GM19324 (cell line): ENCODE measurements around the gene RAMP3.
"Not testable (repeated sequence)": the region's sequence is repeated elsewhere in the genome, so short reads cannot be mapped to it uniquely, and the experiment has no call there.

ENCODE experiments used
- ATAC-seq: cut with Tn5 transposase; IDR thresholded peaks from one replicate; pipeline ENCODE4 v1.9.1; 2021; ENCODE audit warnings: mild to moderate bottlenecking, moderate library complexity; ENCODE audit not compliant: unreplicated experiment, low FRiP score

Gene RAMP3

GRCh38 chr7:45190406-45191165 is 33.0 kb downstream of the RAMP3 start:
- no peak for ATAC-seq

- ATAC-seq = no peak
Observed at GRCh38 chr7:45191396-45191795, 33.8 kb downstream of the RAMP3 start.

- no peak for ATAC-seq
Observed at GRCh38 chr7:45192621-45193041, 35.0 kb downstream of the RAMP3 start.

DNA sequence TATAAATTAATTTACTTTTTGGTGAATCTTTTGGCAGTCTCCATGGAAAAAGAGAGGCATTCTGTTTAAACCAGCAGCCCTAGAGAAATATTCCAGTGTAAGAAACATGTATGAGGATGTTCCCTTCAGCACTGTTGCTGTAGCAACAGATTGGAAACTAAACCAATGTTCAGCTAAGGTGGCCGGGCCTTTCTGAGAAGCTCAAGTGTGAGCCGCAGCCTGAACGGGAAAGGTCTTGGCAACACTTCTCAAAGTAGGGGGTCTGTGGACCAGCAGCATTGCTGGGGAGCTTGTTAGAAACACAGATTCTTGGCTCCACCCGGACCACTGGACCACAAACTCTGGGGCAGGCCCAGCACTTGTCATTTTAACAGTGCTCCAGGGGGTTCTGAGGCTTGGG is 36.2 kb downstream of the RAMP3 start:
- ATAC-seq = no peak

GRCh38 chr7:45196374-45196773 is 38.8 kb downstream of the RAMP3 start:
- no peak for ATAC-seq

DNA sequence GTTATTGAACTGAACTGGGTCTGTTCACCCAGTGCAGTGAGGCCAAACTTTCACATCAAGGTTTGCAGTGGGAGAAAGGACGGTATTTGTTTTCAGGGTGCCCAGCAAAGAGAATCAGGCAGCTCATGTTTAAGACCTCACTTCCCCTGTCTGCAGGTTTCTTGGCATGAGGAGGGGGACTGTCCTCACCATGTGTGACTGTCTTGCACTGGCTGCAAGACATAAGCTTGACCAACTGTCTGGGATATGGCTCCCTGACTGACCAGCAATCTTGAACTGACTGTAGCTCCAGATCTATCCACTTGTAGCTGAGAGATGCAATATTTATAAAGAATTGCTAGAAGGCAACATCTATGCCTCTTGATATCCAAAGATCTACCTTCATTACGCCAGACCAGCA is 39.9 kb downstream of the RAMP3 start:
- ATAC-seq = no peak

GRCh38 chr7:45198986-45199385 is 41.4 kb downstream of the RAMP3 start:
- no peak for ATAC-seq

GRCh38 chr7:45199506-45199905 is 41.9 kb downstream of the RAMP3 start:
- ATAC-seq = no peak

- ATAC-seq = no peak
Observed at GRCh38 chr7:45202625-45203024, 45.0 kb downstream of the RAMP3 start.

DNA sequence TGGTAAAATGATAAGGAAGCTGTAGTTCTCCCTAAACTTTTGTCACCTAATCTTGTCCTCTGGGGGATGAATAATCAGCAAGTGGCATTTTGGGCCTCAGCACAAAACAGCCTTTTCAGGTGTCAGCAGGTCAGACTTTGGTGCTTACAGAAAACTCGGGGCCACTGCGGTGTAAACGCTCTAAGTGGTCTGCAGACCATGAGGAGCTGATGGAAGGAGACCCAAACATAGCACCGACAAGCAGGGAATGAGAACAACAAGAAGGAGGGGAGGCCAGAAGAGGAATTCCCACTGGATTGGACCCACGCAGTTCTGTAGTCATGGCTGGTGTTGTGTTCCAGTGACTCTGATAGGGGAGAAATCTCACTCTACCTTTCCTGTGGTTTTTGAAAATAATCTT is 45.4 kb downstream of the RAMP3 start:
- no peak for ATAC-seq

- no peak for ATAC-seq
Observed at GRCh38 chr7:45203459-45203858, 45.9 kb downstream of the RAMP3 start.

- ATAC-seq = peak; percentile 79
Observed at GRCh38 chr7:45203936-45204445, 46.4 kb downstream of the RAMP3 start.

DNA sequence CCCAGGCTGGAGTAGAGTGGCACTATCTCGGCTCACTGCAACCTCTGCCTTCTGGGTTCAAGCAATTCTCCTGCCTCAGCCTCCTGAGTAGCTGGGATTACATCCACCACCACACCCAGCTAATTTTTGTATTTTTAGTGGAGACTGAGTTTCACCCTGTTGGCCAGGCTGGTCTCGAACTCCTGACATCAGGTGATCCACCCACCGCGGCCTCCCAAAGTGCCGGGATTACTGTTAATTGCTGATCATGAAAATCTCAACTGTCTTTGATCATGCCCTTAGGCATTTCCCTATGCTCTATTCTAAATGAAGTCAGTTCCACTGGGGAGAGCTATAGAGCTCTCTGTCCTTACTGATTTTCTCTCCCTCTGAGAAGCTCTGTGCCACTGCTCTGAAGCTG is 48.7 kb downstream of the RAMP3 start:
- not testable (repeated sequence) for ATAC-seq

GRCh38 chr7:45209909-45210308 is 52.3 kb downstream of the RAMP3 start:
- ATAC-seq = not testable (repeated sequence)

DNA sequence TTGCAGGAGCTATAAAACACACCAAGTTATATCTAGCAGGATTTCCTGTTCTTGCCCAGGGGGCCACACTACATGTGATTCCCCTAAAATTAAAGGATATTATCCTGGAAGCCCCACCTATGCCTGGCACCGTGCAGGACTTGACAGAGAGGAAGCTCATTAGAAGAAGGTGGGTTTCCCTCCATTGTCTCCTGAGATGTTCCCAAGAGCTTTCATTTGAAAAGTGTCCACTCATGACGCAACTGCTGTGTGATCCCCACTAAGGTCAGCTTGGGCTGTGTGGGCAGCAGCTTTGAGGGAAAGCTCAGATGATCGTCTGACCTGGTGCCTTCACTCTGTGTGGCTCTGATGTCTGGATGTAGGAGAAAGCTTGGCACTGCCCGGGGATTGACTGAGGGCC is 53.5 kb downstream of the RAMP3 start:
- ATAC-seq = no peak

DNA sequence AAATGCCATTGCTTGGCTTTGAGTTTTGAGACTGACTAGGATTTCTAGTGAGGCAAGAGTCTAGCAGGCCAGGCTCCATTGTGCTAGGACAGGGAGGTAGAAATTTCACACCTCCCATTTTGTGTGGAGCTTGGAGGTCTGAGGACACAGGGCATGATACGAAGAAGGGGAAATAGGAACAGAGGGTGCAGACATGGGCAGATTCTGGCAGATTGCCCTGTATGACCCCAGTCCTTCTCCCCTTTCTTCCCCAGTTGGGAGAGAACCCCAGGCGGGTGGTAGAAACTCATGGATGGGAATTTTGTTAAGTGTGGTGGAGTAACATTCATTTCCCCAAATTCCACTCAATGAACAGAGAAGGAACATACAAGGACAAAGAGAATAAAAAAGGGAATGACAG is 54.4 kb downstream of the RAMP3 start:
- no peak for ATAC-seq

GRCh38 chr7:45212606-45213005 is 55.0 kb downstream of the RAMP3 start:
- ATAC-seq = no peak

DNA sequence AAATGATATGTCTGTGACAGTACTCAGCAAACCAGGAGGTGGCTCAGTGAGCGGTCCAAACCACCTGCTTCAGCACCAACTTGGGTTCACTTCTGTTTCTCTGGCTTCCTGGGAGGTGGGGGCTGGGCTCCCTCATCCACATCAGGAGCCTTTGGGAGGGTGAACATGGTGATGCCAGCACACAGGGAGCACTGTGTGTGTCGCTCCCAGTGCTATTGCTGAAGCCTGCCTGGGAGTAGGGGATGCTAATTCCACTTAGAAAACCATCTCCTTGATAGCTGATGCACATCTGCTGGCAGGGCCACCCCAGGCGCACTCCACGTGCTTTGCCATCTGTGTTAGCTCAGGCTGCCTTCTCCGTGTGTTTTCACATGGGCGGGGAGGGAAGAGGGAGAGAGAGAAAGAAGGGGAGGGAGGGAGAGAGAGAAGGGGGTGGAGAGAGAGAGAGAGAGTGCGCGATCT is 58.0 kb downstream of the RAMP3 start:
- no peak for ATAC-seq

- no peak for ATAC-seq
Observed at GRCh38 chr7:45216181-45216580, 58.6 kb downstream of the RAMP3 start.

DNA sequence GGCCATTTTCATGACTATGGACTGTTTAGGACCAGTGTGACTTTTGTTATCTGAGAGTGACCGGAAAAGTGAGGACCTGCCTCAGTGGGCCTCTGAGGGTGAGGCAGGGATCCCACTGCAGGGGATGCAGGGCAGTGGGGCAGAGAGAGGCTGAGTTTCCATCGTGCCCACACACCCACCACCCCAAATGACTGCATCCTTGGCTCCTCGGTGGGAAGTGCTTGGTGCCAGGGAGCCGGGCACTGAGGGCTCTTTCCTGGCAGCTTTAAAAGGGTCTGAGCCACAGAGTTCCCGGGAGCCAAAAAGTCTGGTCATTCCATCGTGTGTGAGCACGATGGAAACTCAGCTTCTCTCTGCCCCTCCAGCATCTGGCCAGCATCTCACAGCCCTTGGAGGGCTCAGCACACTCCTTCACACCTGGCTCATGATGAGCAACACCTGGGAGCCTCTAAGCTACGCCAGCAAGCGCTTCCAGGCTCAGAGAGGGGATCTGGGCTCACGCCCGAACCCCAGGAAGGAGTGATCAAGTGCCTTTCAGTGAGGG is 59.1 kb downstream of the RAMP3 start:
- ATAC-seq = no peak

DNA sequence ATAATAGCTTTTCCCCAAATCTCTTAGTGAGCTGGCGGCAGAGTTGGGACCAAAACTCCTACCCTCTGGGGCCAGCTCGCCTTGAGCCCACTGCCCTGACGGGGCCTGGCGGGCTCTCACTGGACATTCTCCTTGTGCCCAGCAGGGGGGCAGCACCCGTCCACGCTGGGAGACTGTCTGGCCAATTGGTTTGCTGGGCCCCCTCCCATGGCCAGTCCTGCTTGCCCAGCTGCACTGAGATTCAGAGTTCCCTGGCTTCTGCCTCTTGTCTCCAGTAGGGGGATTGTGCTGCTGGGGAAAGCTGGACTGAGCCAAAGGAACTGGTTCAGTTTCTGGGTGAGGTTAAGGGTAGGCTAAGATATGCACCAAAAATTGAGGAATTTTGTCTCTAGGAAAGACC is 59.8 kb downstream of the RAMP3 start:
- no peak for ATAC-seq

DNA sequence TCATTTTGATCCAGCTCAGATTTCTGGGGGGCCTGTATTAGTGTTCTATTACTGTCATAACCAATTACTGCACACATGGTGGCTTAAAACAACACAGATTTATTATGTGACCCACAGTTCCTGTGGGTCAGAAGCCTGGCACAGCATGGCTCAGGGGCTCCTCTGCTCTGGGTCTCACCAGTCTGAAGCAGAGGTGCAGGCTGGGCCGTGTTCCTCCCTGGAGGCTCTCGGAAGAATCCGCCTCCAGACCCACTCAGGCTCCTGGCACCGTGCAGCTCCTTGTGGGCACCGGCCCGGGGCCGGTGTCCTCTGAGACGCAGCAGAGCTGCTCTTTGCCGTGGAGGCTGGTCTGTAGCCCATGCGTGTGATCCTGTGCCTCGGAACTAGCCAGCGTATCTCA is 61.5 kb downstream of the RAMP3 start:
- no peak for ATAC-seq
